Thyroid gland (tissue), 4 donors: Measurements from ENCODE around the gene PDXDC1.

ENCODE experiments used
- CTCF ChIP-seq, 6 experiments: fragments of 200-600 bp in 3 of 6; fragments of 450-650 bp in 3 of 6; sonication (generic) in 3 of 6; IDR thresholded peaks; one replicate each; pipeline ENCODE4 v1.5.1; 2016 to 2019; ENCODE audit warnings: antibody characterized with exemption in 6 of 6, mild to moderate bottlenecking in 2 of 6, inconsistent platforms in 1 of 6, moderate library complexity in 1 of 6
- POLR2A ChIP-seq, 2 donors: fragments of 450-650 bp; IDR thresholded peaks; one replicate each; pipeline ENCODE4 v1.6.1; 2017; ENCODE audit warnings: antibody characterized with exemption in 2 of 2, mild to moderate bottlenecking in 2 of 2, moderate library complexity in 1 of 2

- TF ChIP-seq CTCF (IDR thresholded peaks at IDR 0.05) (no peak), POLR2A (IDR thresholded peaks at IDR 0.05) (no peak)
These were observed 13.2 kb upstream of the PDXDC1 start for GRCh38 chr16:14961405-14962186.
